ENCODE measurements around the gene DENND1C. TPM values are rescaled to one million over a fixed set of nuclear protein-coding genes. Genes with fewer than 3 reads are reported as not detected.

Gene DENND1C
- total and polyA plus RNA-seq, 9 of the 15 experiments (the other 6 are each of a cell fraction or from before 2014, with no cell fraction given) = 0.03 to 1.2 (median 0.32) TPM; not detected in 1

- peak; percentile 95 for TF ChIP-seq ZNF589 (CRISPR knock-in tag; IDR thresholded peaks at IDR 0.05; ENCODE audit: low read depth)
- TF ChIP-seq ADNP (tag; IDR thresholded peaks at IDR 0.05) = no peak
- TF ChIP-seq MBD1 (CRISPR knock-in tag; IDR thresholded peaks at IDR 0.05) = no peak
- TF ChIP-seq CC2D1A (IDR thresholded peaks at IDR 0.05) = peak; percentile 67; the same call in 1 of the 2 replicates
- TF ChIP-seq PTBP1 (IDR thresholded peaks at IDR 0.05; ENCODE audit: low read depth, low read length) = no peak
- TF ChIP-seq KLF10 (CRISPR knock-in tag; IDR thresholded peaks at IDR 0.05) = no peak
- peak; percentile 46; the same call in 1 of the 2 replicates for TF ChIP-seq ZNF134 (CRISPR knock-in tag; conservative IDR thresholded peaks at IDR 0.05)
- no peak for TF ChIP-seq NCOA6 (IDR thresholded peaks at IDR 0.05)
- no peak for TF ChIP-seq ZNF57 (CRISPR knock-in tag; IDR thresholded peaks at IDR 0.05)
- no peak for TF ChIP-seq MTA1 (IDR thresholded peaks at IDR 0.05; ENCODE audit: borderline replicate concordance)
- TF ChIP-seq CHD1 (IDR thresholded peaks at IDR 0.05; ENCODE audit: low read length) = no peak
- peak; percentile 96; the same call in 1 of the 2 replicates for TF ChIP-seq ZNF175 (CRISPR knock-in tag; IDR thresholded peaks at IDR 0.05; ENCODE audit: low read depth)
- TF ChIP-seq YBX1 (IDR thresholded peaks at IDR 0.05) = no peak
- TF ChIP-seq ZNF282 (CRISPR knock-in tag; IDR thresholded peaks at IDR 0.05) = peak; percentile 95; the same call in 1 of the 2 replicates
- no peak for TF ChIP-seq SNRNP70 (optimal IDR thresholded peaks at IDR 0.05; ENCODE audit: low read depth, low read length)
- peak; percentile 21; the same call in 1 of the 2 replicates for TF ChIP-seq RREB1 (CRISPR knock-in tag; IDR thresholded peaks at IDR 0.05)
- TF ChIP-seq MEF2A (IDR thresholded peaks at IDR 0.05; ENCODE audit: control insufficient read depth, low read depth, low read length) = no peak
- TF ChIP-seq HMG20A (CRISPR knock-in tag; conservative IDR thresholded peaks at IDR 0.05) = no peak
- TF ChIP-seq MED1 (CRISPR knock-in tag; IDR thresholded peaks at IDR 0.05; ENCODE audit: borderline replicate concordance) = no peak
- peak; percentile 71; the same call in 1 of the 2 replicates for TF ChIP-seq SMAD3 (CRISPR knock-in tag; conservative IDR thresholded peaks at IDR 0.05)
- peak; percentile 71; the same call in 1 of the 2 replicates for TF ChIP-seq NR2C1 (IDR thresholded peaks at IDR 0.05)
- TF ChIP-seq NR2C1 (tag; IDR thresholded peaks at IDR 0.05) = peak; percentile 73; the same call in 1 of the 2 replicates
- no peak for TF ChIP-seq ZBED1 (IDR thresholded peaks at IDR 0.05)
- no peak for TF ChIP-seq PPARD (CRISPR knock-in tag; IDR thresholded peaks at IDR 0.05)
These were observed 56.5 kb downstream of the DENND1C start (continued) for GRCh38 chr19:6424939-6425731.

All from K562 (cell line).